ENCODE measurements around the gene NPC2. TPM values are rescaled to one million over a fixed set of nuclear protein-coding genes. Genes with fewer than 3 reads are reported as not detected.

NPC2 gene
- total RNA-seq, 1 donor from 2014 or later = 191 TPM

GRCh38 chr14:74504412-74504811 is 11.3 kb upstream of the NPC2 start:
- TF ChIP-seq CTCF (IDR thresholded peaks at IDR 0.05; ENCODE audit: insufficient read depth, low read length, severe bottlenecking) = no peak
- no peak overlapping the region for H3K4me3 ChIP-seq (ENCODE audit: low read depth, low read length)
- H3K27me3 ChIP-seq (ENCODE audit: control insufficient read depth, insufficient read depth, low read length) = no peaks in the 10 kb centered on the region
- H3K36me3 ChIP-seq (ENCODE audit: control insufficient read depth, insufficient read depth, low read length) = peaks cover 1% of the 10 kb centered on the region
- DNase-seq (ENCODE audit: low read depth) = no peak
- FAIRE-seq = no peak

GRCh38 chr14:74503938-74504335 is 10.8 kb upstream of the NPC2 start:
- no peak for DNase-seq (ENCODE audit: low read depth)
- H3K36me3 ChIP-seq (ENCODE audit: control insufficient read depth, insufficient read depth, low read length) = peaks cover 1% of the 10 kb centered on the region
- no peak overlapping the region for H3K4me3 ChIP-seq (ENCODE audit: low read depth, low read length)
- H3K27me3 ChIP-seq (ENCODE audit: control insufficient read depth, insufficient read depth, low read length) = no peaks in the 10 kb centered on the region
- no peak for FAIRE-seq
- TF ChIP-seq CTCF (IDR thresholded peaks at IDR 0.05; ENCODE audit: insufficient read depth, low read length, severe bottlenecking) = no peak

- FAIRE-seq (no peak), DNase-seq (ENCODE audit: low read depth) (no peak)
- Histone ChIP-seq H3K27me3 (ENCODE audit: control insufficient read depth, insufficient read depth, low read length) (no peaks in the 10 kb centered on the region), H3K36me3 (ENCODE audit: control insufficient read depth, insufficient read depth, low read length) (peaks cover 1% of the 10 kb centered on the region), H3K4me3 (ENCODE audit: low read depth, low read length) (no peak overlapping the region)
- TF ChIP-seq CTCF (IDR thresholded peaks at IDR 0.05; ENCODE audit: insufficient read depth, low read length, severe bottlenecking) = no peak
Observed at GRCh38 chr14:74503291-74503937, 10.3 kb upstream of the NPC2 start.

GRCh38 chr14:74502236-74503019 is 9.3 kb upstream of the NPC2 start:
- no peaks in the 10 kb centered on the region for H3K27me3 ChIP-seq (ENCODE audit: control insufficient read depth, insufficient read depth, low read length)
- DNase-seq (ENCODE audit: low read depth) (peak; percentile 44), FAIRE-seq (no peak)
- no peak overlapping the region for H3K4me3 ChIP-seq (ENCODE audit: low read depth, low read length)
- H3K36me3 ChIP-seq (ENCODE audit: control insufficient read depth, insufficient read depth, low read length) = peaks cover 1% of the 10 kb centered on the region
- peak; percentile 80 for TF ChIP-seq CTCF (IDR thresholded peaks at IDR 0.05; ENCODE audit: insufficient read depth, low read length, severe bottlenecking)

GRCh38 chr14:74501691-74502090 is 8.6 kb upstream of the NPC2 start:
- no peak for FAIRE-seq

More at GRCh38 chr14:74501691-74502090, 8.6 kb upstream of the NPC2 start:
- Histone ChIP-seq H3K36me3 (ENCODE audit: control insufficient read depth, insufficient read depth, low read length) (peaks cover 1% of the 10 kb centered on the region), H3K4me3 (ENCODE audit: low read depth, low read length) (no peak overlapping the region), H3K27me3 (ENCODE audit: control insufficient read depth, insufficient read depth, low read length) (no peaks in the 10 kb centered on the region)
- TF ChIP-seq CTCF (IDR thresholded peaks at IDR 0.05; ENCODE audit: insufficient read depth, low read length, severe bottlenecking) = no peak
- no peak for DNase-seq (ENCODE audit: low read depth)
